Measurements from ENCODE around the gene HDAC2.

- TF ChIP-seq PATZ1 (CRISPR knock-in tag; IDR thresholded peaks at IDR 0.05; ENCODE audit: borderline replicate concordance) (no peak), TOX (CRISPR knock-in tag; IDR thresholded peaks at IDR 0.05; ENCODE audit: borderline replicate concordance) (no peak), PPARA (CRISPR knock-in tag; IDR thresholded peaks at IDR 0.05; ENCODE audit: borderline replicate concordance) (no peak), ISL1 (CRISPR knock-in tag; IDR thresholded peaks at IDR 0.05) (no peak), GLIS3 (CRISPR knock-in tag; IDR thresholded peaks at IDR 0.05) (no peak)
These were observed 36.6 kb upstream of the HDAC2 start for GRCh38 chr6:114007516-114007915.

Data from SK-N-SH treated with all-trans-retinoic acid at 6 μM for 48 hours (cell line).